Renal cortical epithelial cell (primary cell): ENCODE data around the gene ACOT2. TPM values are rescaled to one million over a fixed set of nuclear protein-coding genes. Genes with fewer than 3 reads are reported as not detected.

ENCODE experiments used
- DNase-seq: peaks from one replicate; pipeline ENCODE4 v3.0.0-alpha.2; 2011; ENCODE audit warnings: low read depth
- total RNA-seq: library from RNA; depleted of rRNA; stranded (reverse); fragments of >200 nt; gene quantifications from 2 replicates; pipeline ENCODE4 v1.2.3, GENCODE V29; 2014

Gene ACOT2
- total RNA-seq, 1 donor from 2014 or later: 36.7 TPM

DNA sequence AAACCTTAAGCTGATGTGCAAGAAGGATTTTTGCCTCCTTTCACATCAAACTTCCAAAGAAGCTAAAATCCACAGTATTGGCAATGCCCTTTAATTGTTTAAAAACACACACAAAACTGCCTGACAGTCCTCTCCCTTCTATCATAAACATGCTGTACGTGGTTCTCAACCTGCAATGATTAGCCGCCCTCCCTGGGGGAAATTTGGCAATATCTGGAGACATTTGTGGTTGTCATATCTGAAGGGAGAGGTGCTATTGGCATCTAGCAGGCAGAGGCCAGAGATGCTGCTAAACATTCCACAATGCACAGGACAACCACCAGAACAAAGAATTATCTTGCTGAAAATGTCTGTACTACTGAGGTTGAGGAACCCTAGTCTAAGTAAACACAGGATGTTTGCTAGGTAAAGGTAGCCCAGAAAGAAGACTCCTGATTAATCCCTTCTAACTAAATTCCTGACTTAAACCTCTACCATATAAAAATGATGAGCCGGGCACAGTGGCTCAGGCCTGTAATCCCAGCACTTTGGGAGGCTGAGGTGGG, 44.5 kb downstream of the ACOT2 start:
- DNase-seq: no peak

DNA sequence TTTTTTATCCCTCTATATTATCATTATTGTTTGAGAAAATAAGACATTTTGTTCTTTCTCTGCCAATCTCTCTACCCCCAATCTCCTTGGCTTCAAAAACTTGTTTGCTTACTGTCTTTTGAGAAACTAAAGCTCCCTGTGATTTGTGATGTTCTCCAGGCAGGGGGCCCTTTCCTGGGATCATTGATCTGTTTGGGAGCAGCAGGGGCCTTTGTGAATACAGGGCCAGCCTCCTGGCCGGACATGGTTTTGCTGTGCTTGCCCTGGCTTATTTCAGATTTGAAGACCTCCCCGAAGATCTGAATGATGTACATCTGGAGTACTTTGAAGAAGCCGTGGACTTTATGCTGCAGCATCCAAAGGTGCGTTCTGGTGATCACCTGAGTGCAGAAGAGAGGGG, 47.8 kb downstream of the ACOT2 start:
- no peak for DNase-seq

DNA sequence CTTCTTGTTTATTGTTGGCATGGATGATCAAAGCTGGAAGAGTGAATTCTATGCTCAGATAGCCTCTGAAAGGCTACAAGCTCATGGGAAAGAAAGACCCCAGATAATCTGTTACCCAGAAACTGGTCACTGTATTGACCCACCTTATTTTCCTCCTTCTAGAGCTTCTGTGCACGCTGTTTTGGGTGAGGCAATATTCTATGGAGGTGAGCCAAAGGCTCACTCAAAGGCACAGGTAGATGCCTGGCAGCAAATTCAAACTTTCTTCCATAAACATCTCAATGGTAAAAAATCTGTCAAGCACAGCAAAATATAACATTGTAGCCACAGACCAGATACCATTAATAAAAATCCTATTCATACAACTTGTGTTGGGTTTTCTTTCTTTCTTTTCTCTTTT, 50.5 kb downstream of the ACOT2 start:
- no peak for DNase-seq

DNA sequence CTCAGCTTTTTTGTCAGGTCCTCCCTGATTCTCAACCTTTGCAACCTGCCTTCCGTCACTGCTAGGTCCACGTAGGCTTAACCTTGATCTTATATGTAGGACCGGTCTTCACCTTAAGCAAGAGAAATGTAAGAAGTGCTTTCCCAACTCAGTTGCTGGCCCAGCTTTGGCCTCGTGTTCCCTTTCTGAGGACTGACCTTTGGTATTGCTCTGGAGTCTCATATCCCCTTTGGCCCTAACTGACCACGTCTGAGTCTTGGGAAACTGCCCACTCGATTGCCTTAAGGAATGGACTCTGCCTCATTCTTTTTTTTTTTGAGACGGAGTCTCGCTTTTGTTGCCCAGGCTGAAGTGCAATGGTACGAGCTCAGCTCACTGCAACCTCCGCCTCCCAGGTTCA, 51.3 kb downstream of the ACOT2 start:
- no peak for DNase-seq

DNA sequence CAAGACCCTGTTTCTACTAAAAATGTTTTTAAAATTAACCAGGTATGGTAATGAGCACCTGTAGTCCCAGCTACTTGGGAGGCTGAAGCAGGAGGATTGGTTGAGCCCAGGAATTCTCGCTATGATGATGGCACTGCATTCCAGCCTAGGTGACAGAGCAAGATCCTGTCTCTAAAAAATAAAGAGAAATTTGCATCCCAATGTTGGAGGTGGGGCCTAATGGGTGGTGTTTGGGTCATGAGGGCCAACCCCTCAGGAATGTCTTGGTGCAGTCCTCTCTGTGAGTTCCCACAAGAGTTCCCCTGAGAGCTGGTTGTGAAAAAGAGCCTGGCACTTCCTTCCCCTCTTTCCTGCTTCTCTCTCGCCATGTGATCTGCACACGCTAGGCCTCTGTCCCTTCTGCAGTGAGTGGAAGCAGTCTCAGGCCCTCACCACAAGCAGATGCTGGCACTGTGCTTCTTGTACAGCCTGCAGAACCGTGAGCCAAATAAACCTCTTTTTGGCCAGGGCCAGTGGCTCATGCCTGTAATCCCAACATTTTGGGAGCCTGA, 54.6 kb downstream of the ACOT2 start:
- DNase-seq: no peak

Other genes starting within 250 kb of the ACOT2 start
- gene NUMB, start 110.7 kb upstream of the ACOT2 start, total RNA-seq: 17.7 and 53.9 TPM in 2 replicates
- gene RIOX1, start 78.3 kb upstream of the ACOT2 start, total RNA-seq: 20.5 and 28.0 TPM in 2 replicates
- gene ACOT1, start 32.1 kb upstream of the ACOT2 start, total RNA-seq: 4.2 and 8.5 TPM in 2 replicates
- 0.60 TPM in 1 of 2 replicates, not detected in the other for gene HEATR4, start 10.3 kb upstream of the ACOT2 start, total RNA-seq
- gene ACOT4, start 22.7 kb downstream of the ACOT2 start, total RNA-seq: 2.7 and 6.3 TPM in 2 replicates
- not detected in 2 replicates for gene ACOT6, start 43.3 kb downstream of the ACOT2 start, total RNA-seq
- gene DNAL1, start 75.8 kb downstream of the ACOT2 start, total RNA-seq: 21.2 and 25.2 TPM in 2 replicates
- 15.3 and 86.2 TPM in 2 replicates for gene PNMA1, start 145.2 kb downstream of the ACOT2 start, total RNA-seq